8988T (cell line): Measurements from ENCODE around the gene SMIM5.

Experiments used
- DNase-seq: peaks from one replicate; pipeline ENCODE4 v3.0.0; 2011

SMIM5 gene

GRCh38 chr17:75672011-75672410, 38.8 kb downstream of the SMIM5 start:
- no peak for DNase-seq

GRCh38 chr17:75673487-75673886, 40.3 kb downstream of the SMIM5 start:
- DNase-seq: no peak

GRCh38 chr17:75676461-75676860, 43.2 kb downstream of the SMIM5 start:
- DNase-seq: no peak

GRCh38 chr17:75679706-75680211, 46.5 kb downstream of the SMIM5 start:
- no peak for DNase-seq

GRCh38 chr17:75680431-75680830, 47.2 kb downstream of the SMIM5 start:
- DNase-seq: no peak

GRCh38 chr17:75681289-75681688, 48.1 kb downstream of the SMIM5 start:
- no peak for DNase-seq

GRCh38 chr17:75683583-75683982, 50.3 kb downstream of the SMIM5 start:
- no peak for DNase-seq

GRCh38 chr17:75684249-75684648, 51.0 kb downstream of the SMIM5 start:
- no peak for DNase-seq

GRCh38 chr17:75684924-75685323, 51.7 kb downstream of the SMIM5 start:
- DNase-seq: no peak

- DNase-seq: no peak
Measured at GRCh38 chr17:75685499-75685898, 52.3 kb downstream of the SMIM5 start.

- DNase-seq: no peak
Measured at GRCh38 chr17:75688209-75688825, 55.1 kb downstream of the SMIM5 start.

GRCh38 chr17:75689441-75689873, 56.2 kb downstream of the SMIM5 start:
- no peak for DNase-seq
